Measurements from ENCODE around the gene DSTYK.
A peak's percentile ranks its signal among the peaks of the same experiment; 100 is the strongest.

DSTYK gene

DNA sequence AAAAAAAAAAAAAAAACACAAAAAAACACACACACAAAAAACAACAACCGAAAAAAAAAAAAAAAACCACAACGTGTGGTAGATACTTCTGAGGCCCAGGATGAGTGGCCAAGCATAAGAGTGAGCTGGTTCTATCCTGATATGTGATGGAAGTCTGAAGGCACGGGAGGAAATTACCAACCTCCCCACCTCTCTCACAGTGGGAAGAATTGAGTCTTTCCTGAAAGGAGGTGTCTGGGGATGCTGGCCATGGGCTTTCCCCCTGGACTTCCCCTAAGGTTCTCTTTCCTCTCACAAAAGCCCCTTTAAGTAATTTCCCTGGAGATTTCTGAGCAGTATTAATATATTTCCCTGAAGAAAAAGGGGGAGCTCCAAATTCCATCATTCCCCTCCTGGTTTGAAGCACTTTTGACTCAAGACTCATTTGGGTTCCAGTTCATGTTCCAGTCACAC lies 21.5 kb upstream of the DSTYK start:
- H3K27ac ChIP-seq = no peak overlapping the region

GRCh38 chr1:205232127-205232820 lies 20.8 kb upstream of the DSTYK start:
- H3K27ac ChIP-seq = no peak overlapping the region

More for the DNA sequence above, 21.5 kb upstream of the DSTYK start:
- no peak for TF ChIP-seq ZFX (IDR thresholded peaks at IDR 0.05)
- TF ChIP-seq CTCF (conservative IDR thresholded peaks at IDR 0.05) = no peak

DNA sequence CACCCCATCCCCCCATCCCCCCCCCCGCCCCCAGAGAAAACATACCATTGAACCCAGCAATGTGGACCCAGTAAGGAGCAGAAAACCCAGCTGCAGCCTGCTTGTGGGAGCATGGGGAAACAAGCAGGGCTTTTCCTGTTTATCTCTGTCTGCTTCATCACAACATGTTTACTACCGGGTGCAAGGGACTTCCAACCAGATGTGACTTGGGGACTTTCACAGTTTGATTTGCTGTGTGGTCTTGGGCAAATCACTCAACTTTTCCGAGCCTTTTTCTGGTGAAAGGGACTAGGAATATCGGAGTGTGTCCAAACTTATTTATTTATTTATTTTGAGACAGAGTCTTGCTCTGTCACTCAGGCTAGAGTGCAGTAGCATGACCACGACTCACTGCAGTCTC lies 19.5 kb upstream of the DSTYK start:
- TF ChIP-seq CTCF (conservative IDR thresholded peaks at IDR 0.05) (no peak), ZFX (IDR thresholded peaks at IDR 0.05) (no peak)
- H3K27ac ChIP-seq = no peak overlapping the region

More at GRCh38 chr1:205232127-205232820, 20.8 kb upstream of the DSTYK start:
- TF ChIP-seq ZFX (IDR thresholded peaks at IDR 0.05) (no peak), CTCF (conservative IDR thresholded peaks at IDR 0.05) (no peak)

- TF ChIP-seq CTCF (conservative IDR thresholded peaks at IDR 0.05) (no peak), ZFX (IDR thresholded peaks at IDR 0.05) (no peak)
- no peak overlapping the region for H3K27ac ChIP-seq
Observed at GRCh38 chr1:205229916-205230700, 18.6 kb upstream of the DSTYK start.

DNA sequence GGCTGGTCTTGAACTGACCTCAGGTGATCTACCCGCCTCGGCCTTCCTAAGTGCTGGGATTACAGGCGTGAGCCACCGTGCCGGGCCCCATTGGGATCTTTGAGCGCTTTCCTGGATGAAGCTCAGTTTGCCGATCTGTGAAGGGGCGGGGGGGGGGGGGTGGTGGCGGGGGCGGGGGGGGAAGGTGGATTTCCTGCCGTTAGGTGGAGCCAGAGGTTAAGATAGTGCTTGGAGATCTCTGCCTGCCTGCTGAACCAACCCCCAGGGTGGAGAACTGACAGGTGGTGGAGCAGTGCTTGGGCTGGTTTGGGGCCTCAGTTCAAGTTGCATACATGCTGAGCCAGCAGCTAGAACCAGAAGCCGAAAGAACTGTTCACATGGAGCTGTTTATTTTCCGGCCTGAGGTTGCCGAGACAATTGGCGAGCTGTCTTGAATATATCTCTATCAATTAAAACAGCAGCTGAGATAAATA lies 17.9 kb upstream of the DSTYK start:
- H3K27ac ChIP-seq = no peak overlapping the region
- TF ChIP-seq ZFX (IDR thresholded peaks at IDR 0.05) (no peak), CTCF (conservative IDR thresholded peaks at IDR 0.05) (peak; percentile 66)

GRCh38 chr1:205228093-205228521 lies 16.6 kb upstream of the DSTYK start:
- no peak for TF ChIP-seq ZFX (IDR thresholded peaks at IDR 0.05)
- no peak for TF ChIP-seq CTCF (conservative IDR thresholded peaks at IDR 0.05)
- no peak overlapping the region; the same call in 1 of the 2 replicates for H3K27ac ChIP-seq

- TF ChIP-seq ZFX (IDR thresholded peaks at IDR 0.05) (no peak), CTCF (conservative IDR thresholded peaks at IDR 0.05) (no peak)
- no peak within 1 kb of the TSS; the same call in 1 of the 2 replicates for H3K27ac ChIP-seq
Observed at GRCh38 chr1:205227584-205228013, 16.1 kb upstream of the DSTYK start, which contains the start of gene TMCC2. Gene TMCC2, plus strand, starts transcription at chr1:205227946. Its CDS starts 619 bp downstream, at chr1:205228565.

Data from C4-2B (cell line).